ENCODE data around the gene NPIPB2. TPM values are rescaled to one million over a fixed set of nuclear protein-coding genes. Genes with fewer than 3 reads are reported as not detected.

Gene NPIPB2
- total and polyA plus RNA-seq, 2 of the 13 experiments (the other 11 are each of a cell fraction or from before 2014, with no cell fraction given): 1.8 to 4.1 TPM

- TF ChIP-seq DZIP1 (CRISPR knock-in tag; IDR thresholded peaks at IDR 0.05) (no peak), ZFAT (CRISPR knock-in tag; conservative IDR thresholded peaks at IDR 0.05) (no peak), ZSCAN29 (CRISPR knock-in tag; conservative IDR thresholded peaks at IDR 0.05) (no peak), U2AF2 (IDR thresholded peaks at IDR 0.05; ENCODE audit: low read depth, low read length) (no peak), MAZ (IDR thresholded peaks at IDR 0.05; ENCODE audit: borderline replicate concordance, low read depth, low read length) (no peak), MAZ (CRISPR knock-in tag; IDR thresholded peaks at IDR 0.05; ENCODE audit: low read depth) (no peak), NPAS2 (CRISPR knock-in tag; IDR thresholded peaks at IDR 0.05; ENCODE audit: borderline replicate concordance) (no peak), ZNF253 (CRISPR knock-in tag; IDR thresholded peaks at IDR 0.05; ENCODE audit: borderline replicate concordance) (no peak), FOXO1 (CRISPR knock-in tag; IDR thresholded peaks at IDR 0.05) (no peak), ZNF616 (CRISPR knock-in tag; IDR thresholded peaks at IDR 0.05; ENCODE audit: low read depth) (no peak), ZNF414 (CRISPR knock-in tag; IDR thresholded peaks at IDR 0.05) (no peak), HDAC2 (CRISPR knock-in tag; IDR thresholded peaks at IDR 0.05) (no peak), NCOA1 (CRISPR knock-in tag; IDR thresholded peaks at IDR 0.05) (no peak), ZBTB7B (CRISPR knock-in tag; IDR thresholded peaks at IDR 0.05) (no peak), ZNF547 (CRISPR knock-in tag; IDR thresholded peaks at IDR 0.05) (no peak), ZNF280D (CRISPR knock-in tag; IDR thresholded peaks at IDR 0.05) (0 out of 2 replicates have a peak, but pooled peaks have one; percentile 35), PPARG (CRISPR knock-in tag; conservative IDR thresholded peaks at IDR 0.05) (no peak), ZNF431 (CRISPR knock-in tag; IDR thresholded peaks at IDR 0.05; ENCODE audit: borderline replicate concordance, low read depth) (no peak), ZSCAN9 (CRISPR knock-in tag; IDR thresholded peaks at IDR 0.05; ENCODE audit: borderline replicate concordance) (no peak; the same call in 1 of the 2 replicates), FOXA1 (IDR thresholded peaks at IDR 0.05) (no peak), FOXA1 (CRISPR knock-in tag; IDR thresholded peaks at IDR 0.05) (no peak), ONECUT2 (CRISPR knock-in tag; IDR thresholded peaks at IDR 0.05) (no peak), KDM5B (CRISPR knock-in tag; IDR thresholded peaks at IDR 0.05; ENCODE audit: borderline replicate concordance) (0 out of 2 replicates have a peak, but pooled peaks have one; percentile 18), CREBL2 (CRISPR knock-in tag; IDR thresholded peaks at IDR 0.05; ENCODE audit: borderline replicate concordance) (no peak), ZNF317 (CRISPR knock-in tag; IDR thresholded peaks at IDR 0.05) (no peak), RNF2 (conservative IDR thresholded peaks at IDR 0.05; ENCODE audit: low read depth) (no peak), STAG1 (CRISPR knock-in tag; IDR thresholded peaks at IDR 0.05) (peak; percentile 69)
Observed at GRCh38 chr16:11972128-11972527, 30.3 kb upstream of the NPIPB2 start (continued).
